Lower leg skin (tissue), 3 donors: Measurements from ENCODE around the gene SCYL1.

Experiments used
- POLR2A ChIP-seq, 2 donors: fragments of 450-650 bp; IDR thresholded peaks; one replicate each; pipeline ENCODE4 v1.6.1; 2016 to 2017; ENCODE audit warnings: antibody characterized with exemption in 2 of 2, mild to moderate bottlenecking in 1 of 2, moderate library complexity in 1 of 2
- TF ChIP-seq, protein P1 (sequence below), 3 donors: fragments of 450-650 bp; IDR thresholded peaks; one replicate each; pipeline ENCODE4 v1.5.1; 2016; ENCODE audit warnings: antibody characterized with exemption in 3 of 3, mild to moderate bottlenecking in 3 of 3, moderate library complexity in 2 of 3

DNA sequence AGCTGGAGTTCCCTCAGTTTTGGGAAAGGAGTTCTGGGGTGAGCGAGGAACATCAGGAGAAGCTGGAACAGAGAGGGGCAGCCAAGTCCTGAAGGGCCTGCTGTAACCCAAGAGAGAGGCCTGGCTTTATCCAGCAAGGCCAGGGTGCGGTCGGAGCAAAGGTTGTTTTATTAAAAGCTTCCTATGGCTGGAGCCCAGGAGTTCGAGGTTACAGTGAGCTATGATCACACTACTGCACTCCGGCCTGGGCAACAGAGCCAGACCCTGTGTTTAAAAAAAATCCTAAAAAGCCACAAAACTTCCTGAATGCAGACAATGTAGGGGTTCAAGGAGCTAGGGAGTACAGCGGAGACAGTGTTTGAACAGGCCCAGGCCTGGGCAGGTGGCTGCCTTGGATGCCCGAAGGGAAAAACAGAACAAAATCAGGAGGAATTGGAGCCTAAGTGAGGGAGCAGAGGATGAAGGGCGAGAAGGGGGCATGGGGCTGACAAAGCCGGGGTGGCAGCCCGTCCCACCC lies 48.2 kb upstream of the SCYL1 start:
- no peak for TF ChIP-seq POLR2A (IDR thresholded peaks at IDR 0.05)
- TF ChIP-seq, protein P1, sequence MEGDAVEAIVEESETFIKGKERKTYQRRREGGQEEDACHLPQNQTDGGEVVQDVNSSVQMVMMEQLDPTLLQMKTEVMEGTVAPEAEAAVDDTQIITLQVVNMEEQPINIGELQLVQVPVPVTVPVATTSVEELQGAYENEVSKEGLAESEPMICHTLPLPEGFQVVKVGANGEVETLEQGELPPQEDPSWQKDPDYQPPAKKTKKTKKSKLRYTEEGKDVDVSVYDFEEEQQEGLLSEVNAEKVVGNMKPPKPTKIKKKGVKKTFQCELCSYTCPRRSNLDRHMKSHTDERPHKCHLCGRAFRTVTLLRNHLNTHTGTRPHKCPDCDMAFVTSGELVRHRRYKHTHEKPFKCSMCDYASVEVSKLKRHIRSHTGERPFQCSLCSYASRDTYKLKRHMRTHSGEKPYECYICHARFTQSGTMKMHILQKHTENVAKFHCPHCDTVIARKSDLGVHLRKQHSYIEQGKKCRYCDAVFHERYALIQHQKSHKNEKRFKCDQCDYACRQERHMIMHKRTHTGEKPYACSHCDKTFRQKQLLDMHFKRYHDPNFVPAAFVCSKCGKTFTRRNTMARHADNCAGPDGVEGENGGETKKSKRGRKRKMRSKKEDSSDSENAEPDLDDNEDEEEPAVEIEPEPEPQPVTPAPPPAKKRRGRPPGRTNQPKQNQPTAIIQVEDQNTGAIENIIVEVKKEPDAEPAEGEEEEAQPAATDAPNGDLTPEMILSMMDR (IDR thresholded peaks at IDR 0.05) = no peak
